ENCODE results near the gene ACP2.
"Not testable (repeated sequence)": the region's sequence is repeated elsewhere in the genome, so short reads cannot be mapped to it uniquely, and the experiment has no call there.

Gene ACP2

DNA sequence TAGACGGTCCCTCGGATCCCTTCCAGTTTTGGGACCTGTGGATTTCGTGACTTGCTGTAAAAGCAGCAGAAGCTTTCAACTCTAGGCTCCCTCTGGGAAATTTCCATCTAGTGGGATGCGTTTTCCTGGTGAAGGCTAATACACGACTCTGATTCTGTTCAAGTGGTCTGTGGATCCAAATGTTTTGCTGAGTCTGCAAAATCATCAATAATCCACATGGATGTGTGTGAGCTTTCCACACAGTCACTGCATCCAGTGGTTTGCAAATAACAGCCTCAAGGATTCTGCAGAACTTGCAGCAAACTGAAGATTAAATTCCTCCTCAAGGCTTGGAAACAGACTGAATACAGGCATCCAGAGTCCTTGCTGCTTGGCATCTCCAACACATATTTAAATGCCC lies 46.0 kb downstream of the ACP2 start:
- DNase-seq (ENCODE audit: low read depth) = no peak

DNA sequence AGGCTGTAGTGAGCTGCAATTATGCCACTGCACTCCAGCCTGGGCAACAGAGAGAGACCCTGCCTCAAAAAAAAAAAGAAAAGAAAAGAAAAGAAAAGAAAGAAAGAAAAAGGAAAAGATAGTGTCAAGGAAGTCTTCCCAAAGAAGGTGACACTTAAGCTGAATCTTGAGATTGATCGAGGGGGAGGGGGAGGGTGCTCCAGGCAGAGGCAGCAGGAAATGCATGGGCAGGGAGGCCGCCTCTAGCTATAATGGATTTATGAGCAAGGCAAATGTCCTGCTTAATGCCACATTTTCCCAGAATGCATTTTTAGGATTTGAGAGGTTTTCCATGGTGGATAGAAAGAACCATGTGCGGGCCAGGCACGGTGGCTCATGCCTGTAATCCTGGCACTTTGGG lies 47.6 kb downstream of the ACP2 start:
- no peak for DNase-seq (ENCODE audit: low read depth)

DNA sequence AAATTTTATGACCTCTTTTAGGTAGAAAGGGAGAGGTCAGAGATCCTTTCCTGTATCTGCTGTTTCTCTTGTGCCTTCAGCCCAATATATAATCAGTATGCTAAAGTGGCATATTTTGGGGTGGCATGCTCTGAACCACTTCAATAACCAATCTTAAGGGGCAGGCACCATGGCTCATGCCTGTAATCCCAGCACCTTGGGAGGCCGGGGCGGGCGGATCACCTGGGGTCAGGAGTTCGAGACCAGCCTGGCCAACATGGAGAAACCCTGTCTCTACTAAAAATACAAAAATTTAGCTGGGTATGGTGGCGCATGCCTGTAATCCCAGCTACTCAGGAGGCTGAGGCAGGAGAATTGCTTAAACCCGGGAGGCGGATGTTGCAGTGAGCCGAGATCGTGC lies 50.5 kb downstream of the ACP2 start:
- not testable (repeated sequence) for DNase-seq (ENCODE audit: low read depth)

DNA sequence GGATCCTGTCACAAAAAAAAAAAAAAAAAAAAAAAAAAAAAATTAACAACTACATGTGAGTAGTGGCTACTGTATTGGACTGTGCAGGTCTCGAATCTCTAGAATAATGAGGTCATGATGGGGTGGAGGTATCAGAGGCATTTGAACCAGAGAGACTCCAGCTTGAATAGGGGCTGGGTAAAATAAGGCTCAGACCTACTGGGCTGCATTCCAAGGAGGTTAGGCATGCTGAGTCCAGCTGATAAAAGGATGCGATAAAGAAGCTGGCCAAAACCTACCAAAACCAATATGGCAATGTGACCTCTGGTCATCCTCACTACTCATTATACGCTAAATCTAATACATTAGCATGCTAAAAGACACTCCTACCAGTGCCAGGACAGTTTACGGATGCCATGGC lies 56.5 kb downstream of the ACP2 start:
- DNase-seq (ENCODE audit: low read depth) = no peak

- not testable (repeated sequence) for DNase-seq (ENCODE audit: low read depth)
Observed at GRCh38 chr11:47191137-47191536, 57.5 kb downstream of the ACP2 start.

Data from CMK (cell line).